K562 (cell line): ENCODE data around the gene TTLL10. TPM values are rescaled to one million over a fixed set of nuclear protein-coding genes. Genes with fewer than 3 reads are reported as not detected.

Experiments
- ATF1 ChIP-seq, 2 experiments: fragments of 450-650 bp in 1 of 2; IDR thresholded peaks; 2 replicates each; pipeline ENCODE4 v1.6.1; 2016; ENCODE audit warnings: missing compliant biosample characterization in 1 of 2, missing genetic modification characterization in 1 of 2
- DACH1 ChIP-seq: fragments of 450-650 bp; IDR thresholded peaks from 2 replicates; pipeline ENCODE4 v1.6.1; 2018; ENCODE audit not compliant: partially characterized antibody
- E2F8 ChIP-seq: fragments of 450-650 bp; IDR thresholded peaks from 2 replicates; pipeline ENCODE4 v1.7.1; 2018; ENCODE audit warnings: mild to moderate bottlenecking, low read depth; ENCODE audit not compliant: partially characterized antibody
- FOXP4 ChIP-seq: sonication (generic); formaldehyde crosslinking; IDR thresholded peaks from 2 replicates; pipeline ENCODE4 v1.8.0; 2022; ENCODE audit warnings: mild to moderate bottlenecking, missing genetic modification reagents, borderline replicate concordance
- HNRNPL ChIP-seq: fragments of 200-400 bp; formaldehyde crosslinking; IDR thresholded peaks from 2 replicates; pipeline ENCODE4 v1.6.1; 2017; ENCODE audit warnings: low read depth, mild to moderate bottlenecking, low read length
- MGA ChIP-seq: fragments of 450-650 bp; IDR thresholded peaks from 2 replicates; pipeline ENCODE4 v1.6.1; 2016; ENCODE audit warnings: mild to moderate bottlenecking, moderate library complexity
- USF1 ChIP-seq: sonication (generic); formaldehyde crosslinking; IDR thresholded peaks from 2 replicates; pipeline ENCODE4 v1.9.0; 2022; ENCODE audit warnings: mild to moderate bottlenecking, missing genetic modification reagents
- ZNF41 ChIP-seq: fragments of 250-450 bp; sonication (Bioruptor Pico); conservative IDR thresholded peaks from 2 replicates; pipeline ENCODE4 v1.4.0; 2020; ENCODE audit warnings: mild to moderate bottlenecking
- ZNF79 ChIP-seq: fragments of 250-450 bp; sonication (Bioruptor Pico); IDR thresholded peaks from 2 replicates; pipeline ENCODE4 v1.4.0; 2020; ENCODE audit warnings: low read depth, mild to moderate bottlenecking, moderate library complexity
- polyA plus RNA-seq, 8 experiments: library from polyadenylated mRNA; depleted of rRNA in 4 of 8; stranded (reverse) in 5 of 8; unstranded in 3 of 8; fragments of >200 nt; fragmentation: Nextera tagmentation in 2 of 8; fragmentation: Illumina TruSeq in 1 of 8; extraction: Ambion mirVana in 2 of 8; extraction: Trizol in 1 of 8; gene quantifications; 2 replicates each; pipeline versions ENCODE4 v1.2.1 to v1.2.3, GENCODE V29; 2011 to 2014; ENCODE audit warnings: inconsistent platforms in 1 of 8, missing spikeins in 1 of 8
- total RNA-seq, 7 experiments: library from RNA; depleted of rRNA in 6 of 7; stranded (reverse); fragments of >200 nt in 6 of 7; fragmentation: Illumina TruSeq in 2 of 7; extraction: Trizol in 2 of 7; gene quantifications; 2 replicates each; pipeline versions ENCODE4 v1.2.1 to v1.2.3, GENCODE V29; 2011 to 2021; ENCODE audit warnings: low replicate concordance in 1 of 7

Gene TTLL10
- total and polyA plus RNA-seq, 9 of the 15 experiments (the other 6 are each of a cell fraction or from before 2014, with no cell fraction given) = not detected

- TF ChIP-seq MGA (peak; percentile 60; the same call in 1 of the 2 replicates), ZNF79 (CRISPR knock-in tag) (no peak), FOXP4 (CRISPR knock-in tag) (no peak), DACH1 (no peak), E2F8 (no peak), HNRNPL (no peak), ZNF41 (CRISPR knock-in tag) (0 out of 2 replicates have a peak, but pooled peaks have one; percentile 32), ATF1 (CRISPR knock-in tag; IDR thresholded peaks at IDR 0.05) (no peak), ATF1 (tag; IDR thresholded peaks at IDR 0.05) (no peak), USF1 (CRISPR knock-in tag) (peak; percentile 36; the same call in 1 of the 2 replicates)
Measured at GRCh38 chr1:1232208-1232795, 58.6 kb downstream of the TTLL10 start, which contains the start of gene B3GALT6 (continued).
